Medulla oblongata (tissue), 1 donor: ENCODE results near the gene FAT2.
"Not testable (repeated sequence)": the region's sequence is repeated elsewhere in the genome, so short reads cannot be mapped to it uniquely, and the experiment has no call there.

Experiments used
- DNase-seq: peaks from one replicate; pipeline ENCODE4 v3.0.0-alpha.2; 2015; ENCODE audit errors: extremely low spot score

Gene FAT2

DNA sequence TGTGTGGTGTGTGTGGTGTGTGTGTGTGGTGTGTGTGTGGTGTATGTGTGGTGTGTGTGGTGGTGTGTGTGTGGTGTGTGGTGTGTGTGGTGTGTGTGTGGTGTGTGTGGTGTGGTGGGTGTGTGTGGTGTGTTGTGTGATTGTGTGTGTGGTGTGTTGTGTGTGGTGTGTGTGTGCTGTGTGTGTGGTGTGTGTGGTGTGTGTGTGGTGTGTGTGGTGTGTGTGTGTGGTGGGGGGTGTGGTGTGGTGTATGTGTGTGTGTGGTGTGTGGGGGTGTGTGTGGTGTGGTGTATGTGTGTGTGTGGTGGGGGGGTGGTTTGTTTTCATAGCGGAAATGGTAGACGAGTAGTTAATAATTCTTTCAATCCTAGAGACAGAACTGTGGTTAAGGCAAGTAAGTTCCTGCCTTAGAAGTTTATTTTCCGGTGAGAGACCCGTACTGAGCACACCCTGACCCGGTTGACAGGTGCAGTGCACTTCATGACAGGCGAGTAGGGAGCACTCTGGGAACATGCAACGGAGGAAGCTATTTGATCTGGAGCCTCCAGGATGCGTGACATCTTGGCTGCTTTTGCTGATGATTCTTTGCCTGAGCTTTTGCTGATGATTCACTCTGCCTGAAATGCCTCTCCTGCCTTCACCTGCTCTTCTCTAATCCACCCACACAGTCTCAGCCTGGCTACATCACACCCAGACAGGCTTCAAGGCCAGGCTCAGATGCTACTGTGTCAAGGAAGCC lies 21.7 kb upstream of the FAT2 start:
- DNase-seq: no peak

DNA sequence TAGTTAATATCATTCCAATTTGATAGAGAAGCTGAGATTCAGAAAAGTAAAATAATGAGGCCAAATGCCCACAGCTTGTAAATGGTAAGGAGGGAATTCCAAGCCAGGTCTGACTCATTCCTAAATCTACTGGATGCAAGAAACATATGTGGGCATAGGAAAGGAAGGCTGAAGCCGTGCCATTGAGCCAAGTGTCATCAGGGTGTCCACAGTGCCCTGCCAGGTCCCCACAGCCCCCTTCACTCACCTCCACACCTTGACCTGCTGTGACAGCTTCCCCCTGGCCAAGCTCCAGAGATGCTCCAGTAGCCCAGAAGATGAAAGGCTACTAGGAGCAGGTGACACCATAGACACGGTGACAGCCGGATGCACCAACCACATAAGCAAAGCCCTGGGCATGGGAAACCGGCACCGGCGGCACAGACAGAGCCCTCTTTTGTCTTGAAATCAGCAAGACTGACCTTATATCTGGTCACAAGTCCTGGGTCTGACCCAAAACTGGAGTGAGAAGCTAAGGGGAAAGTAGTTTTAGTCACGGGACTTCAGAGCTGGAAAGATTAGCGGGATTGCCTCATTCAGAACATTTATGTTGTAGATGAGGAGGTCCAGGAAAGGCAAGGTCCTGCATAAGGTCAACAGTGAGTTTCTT lies 20.1 kb upstream of the FAT2 start:
- no peak for DNase-seq

DNA sequence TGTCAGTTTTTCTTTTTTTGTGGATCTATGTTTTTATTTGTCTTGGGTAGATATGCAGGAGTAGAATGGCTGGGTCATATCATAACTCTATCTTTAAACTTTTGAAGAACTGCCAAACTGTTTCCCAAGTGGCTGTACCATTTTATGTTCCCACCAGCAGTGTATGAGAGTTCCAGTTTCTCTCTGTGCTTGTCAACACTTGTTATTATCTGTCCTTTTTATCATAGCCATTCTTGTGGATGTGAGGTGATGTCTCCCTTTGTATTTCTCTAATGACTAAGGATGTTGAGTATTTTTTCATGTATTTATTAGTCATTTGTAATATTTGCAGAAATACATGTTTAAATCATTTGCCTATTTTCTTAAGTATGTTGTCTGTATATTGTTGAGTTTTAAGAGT lies 17.4 kb upstream of the FAT2 start:
- no peak for DNase-seq

DNA sequence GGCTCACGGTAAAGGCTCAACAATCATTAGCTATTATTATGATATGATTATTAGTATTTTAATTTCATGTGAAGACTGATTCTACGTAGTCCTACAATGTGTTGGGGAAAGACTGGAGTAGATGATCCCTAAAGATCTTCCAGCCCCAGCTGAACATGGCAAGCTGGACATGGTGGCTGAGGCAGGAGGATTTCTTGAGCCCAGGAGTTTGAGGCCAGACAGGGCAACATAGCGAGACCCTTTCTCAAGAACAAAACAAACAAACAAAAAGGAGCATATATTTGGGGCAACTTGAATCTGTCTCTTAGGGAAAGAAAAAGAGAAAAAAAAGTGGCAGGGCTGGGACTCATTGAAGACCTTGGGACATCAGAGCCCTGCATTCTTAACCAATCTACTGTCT lies 16.2 kb upstream of the FAT2 start:
- no peak for DNase-seq

DNA sequence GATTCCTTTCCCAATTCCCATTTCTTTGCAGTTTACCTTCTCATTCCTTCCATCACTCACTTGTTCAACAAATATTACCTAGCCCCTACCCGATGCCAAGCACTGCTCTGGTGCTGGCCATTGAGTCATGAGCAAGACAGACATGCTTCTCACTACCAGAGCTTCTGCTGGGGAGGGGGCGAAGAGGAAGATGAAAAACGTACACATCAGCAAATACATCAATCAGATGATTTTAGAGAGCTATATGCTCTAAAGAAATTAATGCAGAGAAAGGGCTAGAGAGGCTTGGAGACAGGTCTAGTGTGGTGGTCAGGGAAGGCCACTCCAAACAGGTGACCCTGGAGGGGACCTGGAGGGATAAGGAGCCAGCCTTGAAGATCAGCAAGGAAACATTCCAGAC lies 14.4 kb upstream of the FAT2 start:
- no peak for DNase-seq

DNA sequence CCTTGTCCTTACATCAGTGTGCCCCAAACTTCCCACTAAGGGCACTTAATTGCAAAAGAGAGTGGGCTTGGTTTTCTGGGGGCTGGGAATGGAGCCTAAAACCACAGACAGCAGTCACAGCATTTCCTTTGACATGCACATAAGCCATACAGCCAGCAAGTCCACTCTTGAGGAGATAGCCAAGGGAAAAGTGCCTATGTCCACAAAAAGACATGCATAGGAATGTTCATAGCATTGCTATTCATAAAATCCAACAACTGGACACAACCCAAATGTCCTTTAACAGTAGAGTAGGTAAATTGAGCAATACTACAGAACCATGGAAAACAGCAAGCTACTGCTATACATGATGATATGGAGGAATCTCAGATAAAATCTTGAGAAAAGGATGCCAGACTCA lies 11.7 kb upstream of the FAT2 start:
- no peak for DNase-seq

DNA sequence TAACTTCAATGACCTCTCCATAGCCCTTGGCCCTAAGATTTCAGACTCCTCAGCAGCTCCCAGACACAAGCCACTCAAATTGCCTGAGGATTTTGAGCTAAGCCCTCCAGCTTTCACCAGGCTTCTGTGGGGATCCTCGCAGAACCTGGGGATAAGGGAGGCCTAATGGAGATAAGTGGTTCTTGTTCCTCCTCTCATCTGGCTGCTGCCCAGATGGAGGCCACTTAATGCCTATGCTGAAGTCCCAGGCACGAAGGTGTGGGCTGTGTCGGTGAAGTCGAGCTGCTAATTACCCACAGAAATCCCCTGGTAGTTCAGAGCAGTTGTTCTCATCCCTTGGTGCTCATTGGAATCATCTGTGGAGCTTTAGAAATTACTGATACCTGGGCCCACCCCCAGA lies 10.3 kb upstream of the FAT2 start:
- DNase-seq: no peak

DNA sequence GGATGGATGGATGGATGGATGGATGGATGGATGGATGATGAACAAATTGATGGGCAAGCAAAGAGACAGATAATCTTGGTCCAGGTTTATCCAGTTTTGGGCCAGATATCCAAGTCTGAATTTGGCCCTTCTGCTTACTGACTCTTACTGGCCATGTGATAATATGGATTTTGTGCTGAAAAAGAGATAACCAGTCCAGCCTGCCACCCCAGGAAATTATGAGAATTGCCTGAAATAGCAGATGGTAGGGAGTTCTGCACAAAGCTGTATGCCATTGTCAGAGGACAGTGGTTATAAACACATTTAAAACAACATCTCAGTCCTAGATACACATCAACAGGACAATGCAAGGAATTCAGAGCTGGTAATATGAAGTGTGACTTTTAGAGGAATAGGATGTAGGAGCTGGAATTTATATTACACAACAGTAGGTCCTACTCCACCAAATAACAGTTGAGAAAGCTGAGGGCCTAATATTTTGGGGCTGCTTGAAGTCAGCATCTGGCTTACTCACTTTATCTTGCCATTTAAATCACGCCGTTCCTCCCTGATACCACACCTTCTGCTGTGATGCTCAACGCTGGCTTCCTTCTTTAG lies 9.0 kb upstream of the FAT2 start:
- DNase-seq: no peak

DNA sequence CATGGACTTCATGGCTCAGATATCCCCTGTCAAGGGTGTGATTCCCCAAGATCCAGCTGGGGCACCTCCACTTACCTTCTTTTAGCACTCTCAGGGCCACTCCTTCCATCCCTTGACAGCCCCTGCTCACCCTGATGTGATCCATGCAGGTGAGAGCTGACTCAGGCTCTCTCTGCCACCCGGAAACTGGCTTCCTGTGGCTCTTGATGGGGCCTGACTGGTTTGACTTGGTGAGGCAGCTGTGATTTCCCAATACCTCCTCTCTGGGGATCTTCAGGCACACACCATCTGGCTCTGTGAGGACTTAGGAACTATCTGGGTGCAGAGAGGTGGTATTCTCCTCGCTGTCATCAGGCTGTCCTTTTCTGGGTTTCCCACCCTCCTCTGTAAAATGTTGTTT lies 7.9 kb upstream of the FAT2 start:
- no peak for DNase-seq

DNA sequence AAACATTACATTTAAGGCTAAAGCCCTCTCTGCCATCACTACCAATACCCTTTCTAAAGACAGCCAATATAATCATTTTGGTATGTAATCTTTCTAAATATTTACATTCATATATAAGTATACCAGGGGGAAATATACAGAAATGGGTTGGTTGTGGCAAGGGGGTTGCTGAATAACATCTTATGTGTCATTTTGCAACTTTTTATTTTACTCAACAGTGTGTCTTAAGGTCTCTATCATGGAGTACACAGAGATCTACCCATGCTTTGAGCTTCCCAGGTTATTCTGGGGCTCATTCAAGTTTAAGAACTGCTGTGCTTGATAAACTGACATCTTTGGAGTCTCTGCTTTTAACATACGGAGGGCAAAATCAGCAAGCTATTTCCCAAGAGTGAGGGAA lies 7.4 kb upstream of the FAT2 start:
- no peak for DNase-seq

DNA sequence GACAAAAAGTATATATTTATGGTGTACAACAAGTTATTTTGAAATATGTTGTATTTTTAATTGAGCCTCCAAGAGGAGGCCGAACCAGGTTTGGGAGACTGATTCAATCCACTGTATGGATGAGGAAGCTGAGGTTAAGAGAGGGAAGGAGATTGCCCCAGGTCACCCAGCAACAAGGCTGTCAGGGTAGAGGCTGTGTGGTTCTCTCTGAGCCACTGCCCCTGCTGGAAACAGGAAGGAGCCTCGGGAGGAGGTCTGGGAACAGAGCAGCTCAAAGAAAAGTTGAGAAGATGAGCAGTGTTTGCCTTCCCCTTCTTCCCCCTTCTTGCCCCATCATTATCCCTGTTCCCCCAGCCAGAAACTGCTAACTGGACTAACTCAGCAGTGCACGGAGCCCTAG lies 6.6 kb upstream of the FAT2 start:
- no peak for DNase-seq

DNA sequence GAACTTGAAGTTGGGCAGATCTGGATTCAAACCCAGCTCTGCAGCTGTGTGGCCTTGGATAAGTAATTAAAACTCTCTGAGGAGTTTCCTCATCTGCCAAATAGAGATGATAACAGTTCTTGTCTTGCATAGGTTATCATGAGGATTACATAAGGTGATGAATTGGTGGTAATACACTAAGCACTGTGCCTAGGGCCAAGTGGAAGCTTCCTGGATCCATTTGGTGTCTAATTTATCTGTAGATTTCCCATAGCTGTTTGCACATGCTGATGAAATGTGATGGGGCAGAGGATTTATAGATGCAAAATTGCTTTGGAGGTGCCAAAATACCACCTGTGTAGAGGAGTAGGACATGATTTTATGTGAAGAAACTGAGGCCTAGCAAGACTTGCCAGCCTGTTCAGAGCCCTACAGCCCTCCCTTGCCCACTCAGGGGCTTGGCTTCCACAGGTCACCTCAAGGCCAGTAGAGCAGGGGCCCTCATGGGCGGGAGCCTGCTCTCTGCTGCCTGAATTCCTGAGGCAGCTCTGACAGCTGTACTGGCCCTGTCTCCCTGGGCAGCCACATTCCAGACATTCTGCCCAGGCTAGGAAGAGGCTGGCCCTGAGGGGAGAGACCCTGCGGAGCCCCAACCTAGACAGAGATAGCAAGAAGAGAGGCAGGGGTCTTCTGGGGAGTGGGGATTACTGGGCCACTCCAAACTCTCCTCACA lies 5.9 kb upstream of the FAT2 start:
- no peak for DNase-seq

DNA sequence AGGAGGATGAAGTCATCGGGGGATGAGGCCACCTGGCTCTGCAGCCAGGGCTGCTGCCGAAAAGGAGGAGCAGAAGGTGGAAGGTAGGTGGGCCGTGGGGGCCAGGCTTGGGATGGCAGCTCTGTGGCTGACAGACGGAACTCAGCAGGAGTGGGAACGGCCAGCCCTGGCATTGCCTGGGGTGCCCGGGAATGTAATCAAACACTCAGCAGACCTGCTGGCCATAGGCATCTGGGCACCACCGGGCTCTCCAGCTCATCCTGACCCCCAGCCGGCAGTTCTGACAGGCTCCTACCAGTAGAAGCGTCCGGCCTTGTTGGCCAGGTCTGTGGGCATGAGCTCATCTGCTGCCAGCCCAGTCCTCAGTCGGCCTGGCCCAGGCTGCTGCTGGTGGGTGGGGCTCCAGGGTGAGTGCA lies 4.3 kb upstream of the FAT2 start:
- no peak for DNase-seq

DNA sequence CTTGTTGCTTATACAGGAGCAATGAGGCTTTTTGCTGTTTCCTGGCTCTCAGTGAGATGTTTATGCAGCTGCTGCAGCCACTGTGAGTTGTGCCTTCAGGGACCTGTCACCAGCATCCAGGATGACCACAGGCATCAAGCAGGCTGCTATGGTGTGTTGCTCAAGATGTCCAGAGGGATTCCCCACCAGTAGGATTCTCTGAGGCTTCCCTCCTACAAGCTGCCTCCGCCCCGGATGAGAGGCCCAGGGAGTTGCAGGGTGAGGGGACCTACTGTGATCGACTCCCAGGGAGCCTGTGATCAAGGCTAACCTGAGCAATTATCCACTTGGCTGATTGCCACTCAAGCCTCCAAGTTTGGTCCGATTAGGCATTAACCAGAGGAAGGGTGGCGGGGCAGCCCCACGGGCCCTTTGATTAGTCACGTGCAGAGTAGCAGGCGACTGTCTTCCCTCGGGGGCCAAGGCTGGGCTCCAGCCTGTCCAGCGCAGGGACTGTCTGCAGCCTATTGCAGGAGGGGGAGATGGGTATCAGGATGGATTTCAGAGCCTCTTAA lies 1.8 kb upstream of the FAT2 start:
- no peak for DNase-seq

DNA sequence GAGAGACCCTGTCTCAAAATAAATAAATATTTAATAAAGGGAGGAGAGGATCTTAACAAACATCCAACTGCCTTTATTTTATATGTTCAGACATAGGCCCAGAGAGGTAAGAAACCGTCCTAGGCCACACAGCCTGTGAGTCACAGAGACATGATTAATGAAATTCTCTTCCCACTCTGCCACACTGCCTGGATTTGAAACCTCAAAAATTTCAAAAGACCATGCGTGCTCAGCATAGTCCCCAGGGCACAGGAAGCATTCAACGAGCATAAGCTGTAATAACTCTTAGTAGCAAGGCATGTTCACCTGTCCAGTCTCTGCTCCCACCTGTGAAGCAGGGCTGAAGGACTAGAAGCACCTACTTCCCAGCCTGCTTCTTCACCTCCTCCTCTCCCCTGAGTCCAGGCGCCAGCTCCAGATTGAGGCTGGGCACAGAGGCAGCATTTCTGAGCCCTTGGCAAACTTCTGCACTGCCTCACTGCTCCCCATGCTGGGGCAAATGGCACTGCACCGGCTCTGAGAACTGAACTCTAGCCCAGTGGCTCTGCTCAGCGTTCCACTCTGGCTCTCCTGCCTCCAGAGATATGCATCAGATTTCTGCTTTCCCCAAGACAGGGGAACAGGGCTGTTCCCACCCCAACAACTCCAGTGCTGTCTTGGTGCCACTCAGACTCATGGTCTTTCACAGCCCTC lies 1.1 kb downstream of the FAT2 start:
- DNase-seq: no peak

DNA sequence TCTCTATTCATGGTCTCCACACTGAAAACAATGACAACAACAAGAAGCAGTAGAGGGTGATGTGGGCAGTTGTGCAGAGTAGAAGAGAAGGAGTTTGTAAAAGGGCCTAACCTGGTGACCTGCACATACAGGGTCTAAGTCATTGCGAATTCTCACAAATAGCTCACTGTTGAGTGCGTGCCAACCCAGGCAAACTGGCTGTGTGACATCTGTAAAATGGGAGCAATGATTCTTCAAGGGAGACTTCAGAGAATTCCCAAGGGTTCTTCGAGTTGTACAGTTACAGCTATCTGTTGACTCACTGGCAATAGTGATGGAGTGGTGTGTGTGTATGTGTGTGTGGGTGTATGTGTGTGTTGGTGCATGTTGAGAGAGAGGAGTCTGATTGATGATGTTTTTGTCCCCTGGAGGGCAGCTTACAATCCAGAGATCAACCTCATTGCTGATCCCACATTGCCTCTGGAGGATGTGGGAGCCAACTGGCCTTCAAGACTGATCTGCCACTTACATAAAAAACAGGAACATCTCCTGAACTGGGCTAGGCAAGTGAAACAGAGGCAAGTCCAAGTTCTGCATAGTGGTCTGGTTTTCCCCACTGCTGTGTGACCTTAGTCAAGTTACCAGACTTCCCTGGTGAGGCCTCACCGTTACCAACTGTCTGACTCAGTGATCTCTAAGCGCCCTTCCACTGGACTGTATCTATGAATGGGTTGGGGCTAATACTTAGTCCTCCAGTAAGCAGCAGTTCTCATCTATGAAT lies 3.2 kb downstream of the FAT2 start:
- DNase-seq: no peak

DNA sequence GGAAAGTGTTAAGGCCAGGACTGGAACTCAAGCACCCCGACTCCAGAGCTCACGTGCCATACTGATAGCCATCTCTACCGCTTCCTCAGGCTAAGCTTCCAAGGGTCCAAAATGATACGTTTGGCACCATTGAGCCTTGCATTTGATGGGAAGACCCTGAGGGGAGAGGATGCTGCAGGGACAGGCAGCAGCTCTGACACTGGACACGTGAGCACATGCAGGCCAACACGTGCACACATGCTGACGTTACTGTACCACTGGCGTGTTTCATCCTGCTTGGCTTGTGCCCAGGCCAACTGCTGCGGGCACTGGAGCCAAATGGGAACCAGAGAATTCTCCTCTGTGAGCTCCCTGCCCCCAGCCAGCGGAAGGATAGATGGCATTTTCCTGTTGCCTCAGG lies 5.2 kb downstream of the FAT2 start:
- no peak for DNase-seq

DNA sequence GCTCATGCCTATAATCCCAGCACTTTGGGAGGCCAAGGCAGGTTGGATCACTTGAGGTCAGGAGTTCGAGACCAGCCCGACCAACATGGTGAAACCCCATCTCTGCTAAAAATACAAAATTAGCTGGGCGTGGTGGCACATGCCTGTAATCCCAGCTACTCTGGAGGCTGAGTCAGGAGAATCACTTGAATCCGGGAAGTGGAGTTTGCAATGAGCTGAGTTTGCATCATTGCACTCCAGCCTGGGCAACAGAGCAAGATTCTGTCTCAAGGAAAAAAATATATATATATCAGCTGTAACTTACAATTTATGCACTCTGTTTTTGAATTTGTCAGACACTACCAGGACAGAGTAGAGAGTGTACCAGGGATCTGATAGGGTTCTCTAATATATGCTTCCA lies 5.8 kb downstream of the FAT2 start:
- not testable (repeated sequence) for DNase-seq

DNA sequence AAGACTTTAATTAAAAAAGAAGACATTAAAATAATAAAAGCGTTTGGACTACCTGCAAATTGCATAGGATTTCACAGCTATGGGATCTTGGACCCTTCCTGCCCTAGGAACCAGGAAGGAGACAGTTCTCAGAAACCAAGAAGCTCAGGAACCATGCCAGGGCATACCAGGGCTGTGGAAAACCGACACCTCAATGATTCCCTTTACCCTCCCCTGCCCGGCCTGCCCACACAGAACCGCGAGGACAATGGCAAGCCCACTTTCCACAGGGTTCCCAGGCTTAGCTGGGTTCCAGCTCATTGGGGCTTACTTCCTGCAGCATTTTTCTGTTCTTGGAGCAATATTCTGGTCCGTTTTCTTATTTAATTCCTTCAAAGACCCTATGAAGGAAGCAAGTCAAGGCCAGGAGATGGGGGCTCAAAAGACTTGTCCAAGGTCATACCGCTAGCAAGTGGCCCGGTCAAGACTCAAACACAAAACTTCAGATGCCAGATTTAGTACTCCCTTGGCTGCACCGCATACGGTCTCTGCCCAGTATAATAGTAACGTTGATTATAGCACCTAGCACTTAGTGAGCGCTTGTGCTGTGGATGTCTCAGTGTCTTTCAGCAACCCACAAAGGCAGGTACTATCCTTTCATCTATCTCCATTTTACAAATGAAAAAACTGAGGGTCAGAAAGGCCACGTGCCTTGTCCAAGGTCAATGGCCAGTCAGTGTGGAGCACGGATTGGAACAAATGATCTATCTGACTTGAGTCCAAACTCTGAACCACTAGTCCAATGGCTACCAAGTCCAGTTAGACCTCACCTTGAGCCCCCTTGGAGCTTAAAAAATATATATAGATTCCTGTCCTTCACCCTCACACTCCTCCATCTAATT lies 6.8 kb downstream of the FAT2 start:
- DNase-seq: no peak
